Midbrain (tissue), 1 donor: Measurements from ENCODE around the gene FBXO8.
"Not testable (repeated sequence)": the region's sequence is repeated elsewhere in the genome, so short reads cannot be mapped to it uniquely, and the experiment has no call there.

Experiments used
- DNase-seq: peaks from one replicate; lab custom pipeline; 2025; lab: John Stamatoyannopoulos, UW

Gene FBXO8

DNA sequence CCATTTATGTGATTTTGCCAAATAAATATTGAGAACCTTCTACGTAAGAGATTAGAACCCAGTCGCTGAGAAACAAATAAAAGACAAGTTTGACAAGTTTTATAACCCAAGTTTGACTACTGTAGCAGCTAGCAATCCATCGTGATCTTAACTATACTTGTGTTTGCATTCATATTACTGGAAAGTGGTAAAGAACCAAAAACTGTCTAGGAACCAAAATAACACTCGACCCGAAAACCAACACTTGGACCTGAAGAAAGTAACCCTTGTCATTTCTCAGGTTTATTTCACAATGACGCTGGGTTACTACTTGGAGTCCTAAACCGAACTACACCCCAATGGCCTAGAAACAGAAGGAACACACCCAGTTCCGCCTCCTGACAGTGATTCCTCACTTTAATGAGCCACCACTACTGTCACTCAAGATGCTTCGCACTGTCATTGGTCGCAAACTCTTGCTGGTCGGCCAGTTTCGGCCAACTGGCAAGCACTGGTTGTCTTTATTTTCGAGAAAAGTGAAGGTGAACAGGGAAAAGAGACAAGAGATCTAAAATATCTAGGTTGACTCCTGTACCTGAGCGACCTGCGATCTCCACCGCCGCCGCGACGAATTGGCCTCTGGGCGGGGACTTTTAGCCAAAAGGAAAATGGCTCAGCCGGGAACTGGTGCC is 496 bp downstream of the FBXO8 start:
- peak; percentile 95 for DNase-seq

GRCh38 chr4:174281901-174282300 is 1.6 kb downstream of the FBXO8 start:
- no peak for DNase-seq

- no peak for DNase-seq
Measured at GRCh38 chr4:174281182-174281737, 2.2 kb downstream of the FBXO8 start.

DNA sequence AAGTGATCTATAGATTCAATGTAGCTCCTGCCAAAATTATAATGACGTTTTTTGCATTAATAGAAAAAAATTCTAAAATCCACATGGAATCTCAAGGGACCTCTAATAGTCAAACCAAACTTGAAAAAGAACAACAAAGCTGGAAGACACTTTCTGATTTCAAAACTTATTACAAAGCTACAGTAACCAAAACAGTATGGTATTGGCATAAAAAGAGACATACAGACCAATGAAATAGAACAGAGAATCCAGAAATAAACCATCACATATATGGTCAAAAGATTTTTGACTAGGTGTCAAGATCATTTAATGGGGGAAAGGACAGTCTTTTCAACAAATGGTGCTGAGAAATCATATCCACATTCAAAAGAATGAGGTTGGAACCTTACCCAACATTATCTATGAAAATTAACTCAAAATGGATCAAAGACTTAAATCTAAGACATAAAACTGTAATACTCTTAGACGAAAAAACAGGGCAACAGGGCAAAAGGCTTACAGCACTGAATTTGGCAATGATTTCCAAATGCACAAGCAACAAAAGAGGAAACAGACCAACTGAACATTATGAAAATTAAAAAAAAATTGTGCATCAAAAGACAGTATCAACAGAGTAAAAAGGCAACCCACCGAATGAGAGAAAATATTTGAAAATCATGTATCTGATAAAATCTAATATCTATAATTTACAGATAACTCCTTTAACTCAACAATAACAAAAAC is 3.9 kb downstream of the FBXO8 start:
- no peak for DNase-seq

DNA sequence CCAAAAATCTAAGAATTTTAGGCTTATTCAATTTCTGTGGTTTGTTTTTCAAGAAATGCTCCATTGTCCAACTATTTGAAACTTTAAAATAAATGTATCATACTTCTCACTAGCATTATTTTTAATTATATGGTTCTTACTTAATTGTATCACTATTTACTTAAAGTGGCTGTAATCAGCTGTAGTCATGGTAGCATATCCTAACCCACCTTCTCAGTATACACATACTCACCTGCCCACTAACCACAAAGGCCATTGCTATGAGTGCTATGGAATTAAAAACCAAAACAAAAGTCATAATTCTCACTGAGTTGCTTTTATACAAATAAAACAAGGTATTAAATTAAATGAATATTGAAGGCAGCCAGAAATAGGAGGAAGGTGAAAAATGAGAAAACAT is 5.0 kb downstream of the FBXO8 start:
- no peak for DNase-seq

DNA sequence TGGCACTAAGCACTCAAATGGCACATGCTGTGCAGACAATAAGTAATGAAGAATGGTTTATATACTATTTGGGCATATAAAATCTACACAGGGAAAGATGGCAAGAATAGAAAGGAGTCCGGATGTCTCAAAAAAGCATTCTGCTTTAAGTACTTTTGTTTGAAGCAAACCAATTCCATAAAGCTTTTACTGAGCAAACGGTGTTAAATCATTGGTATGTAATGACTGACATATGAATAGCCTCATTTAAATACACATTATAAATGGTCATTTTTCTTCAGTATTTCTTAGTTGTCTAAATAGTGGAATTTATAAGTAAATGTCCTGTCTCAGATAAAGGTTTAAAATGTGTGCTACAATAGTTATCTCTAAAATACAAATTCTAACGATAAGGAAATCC is 6.0 kb downstream of the FBXO8 start:
- no peak for DNase-seq

- DNase-seq: no peak
Measured at GRCh38 chr4:174275101-174275500, 8.4 kb downstream of the FBXO8 start.

- DNase-seq: no peak
Measured at GRCh38 chr4:174274436-174274835, 9.0 kb downstream of the FBXO8 start.

DNA sequence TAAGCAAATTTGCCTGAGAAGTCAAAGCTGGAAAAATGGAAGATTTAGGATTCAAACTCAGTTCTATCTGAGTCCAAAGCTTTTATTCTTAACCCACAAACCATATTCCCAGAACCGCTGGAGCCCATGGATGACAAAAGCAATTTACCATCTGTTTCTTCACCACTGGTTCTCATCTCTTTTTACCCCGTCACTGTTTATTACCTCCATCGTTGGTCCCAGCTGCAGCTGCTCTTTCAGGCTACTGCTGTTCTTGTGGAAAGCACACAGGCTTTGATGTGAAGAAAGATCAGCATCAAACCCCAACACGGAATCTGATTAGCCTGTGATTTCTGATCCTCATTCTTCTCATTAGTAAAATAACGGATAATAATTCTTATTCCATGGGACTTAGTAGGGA is 9.5 kb downstream of the FBXO8 start:
- no peak for DNase-seq

GRCh38 chr4:174266416-174266815 is 17.1 kb downstream of the FBXO8 start:
- DNase-seq: no peak

GRCh38 chr4:174265916-174266315 is 17.6 kb downstream of the FBXO8 start:
- DNase-seq: no peak

GRCh38 chr4:174263445-174263736 is 20.1 kb downstream of the FBXO8 start:
- no peak for DNase-seq

- no peak for DNase-seq
Measured at GRCh38 chr4:174262624-174263444, 20.6 kb downstream of the FBXO8 start.

GRCh38 chr4:174261432-174261831 is 22.0 kb downstream of the FBXO8 start:
- not testable (repeated sequence) for DNase-seq

DNA sequence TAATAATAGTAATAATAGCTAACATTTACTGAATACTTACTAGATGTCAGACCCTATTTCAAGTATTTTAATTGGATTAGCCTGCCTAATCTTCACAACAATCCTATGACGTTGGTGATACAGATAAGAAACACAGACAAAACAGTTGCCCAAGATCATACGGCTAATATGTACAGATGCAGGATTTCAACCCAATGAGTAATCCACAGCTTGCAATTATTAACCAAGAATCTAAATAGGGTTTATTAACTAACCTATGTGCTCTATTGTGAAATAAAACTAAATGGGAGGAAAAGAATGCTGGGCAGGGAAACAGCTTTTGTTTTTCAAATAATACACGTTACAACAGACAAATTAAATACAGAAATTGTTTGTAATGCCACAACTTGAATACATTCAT is 23.4 kb downstream of the FBXO8 start:
- DNase-seq: no peak

DNA sequence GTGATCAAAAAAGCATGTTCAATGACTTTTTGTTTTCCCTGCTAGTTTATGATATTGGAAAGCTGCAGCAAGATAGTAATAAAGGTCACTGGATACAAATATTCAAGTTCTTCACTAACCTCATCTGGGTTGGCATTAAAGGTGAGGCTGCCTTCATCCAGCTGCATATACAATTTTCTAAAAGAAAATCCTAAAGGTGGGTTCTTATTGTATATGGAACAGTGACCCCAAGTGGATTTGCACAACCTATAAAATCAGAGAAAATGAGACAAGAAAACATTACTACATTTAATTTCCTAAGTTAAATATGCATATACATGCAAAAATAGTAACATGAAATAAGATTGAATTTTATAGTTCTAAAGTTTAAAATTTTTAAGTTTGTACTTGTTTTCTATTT is 23.9 kb downstream of the FBXO8 start:
- DNase-seq: no peak

GRCh38 chr4:174256277-174256713 is 27.2 kb downstream of the FBXO8 start:
- DNase-seq: no peak

- no peak for DNase-seq
Measured at GRCh38 chr4:174255786-174256185, 27.7 kb downstream of the FBXO8 start.

DNA sequence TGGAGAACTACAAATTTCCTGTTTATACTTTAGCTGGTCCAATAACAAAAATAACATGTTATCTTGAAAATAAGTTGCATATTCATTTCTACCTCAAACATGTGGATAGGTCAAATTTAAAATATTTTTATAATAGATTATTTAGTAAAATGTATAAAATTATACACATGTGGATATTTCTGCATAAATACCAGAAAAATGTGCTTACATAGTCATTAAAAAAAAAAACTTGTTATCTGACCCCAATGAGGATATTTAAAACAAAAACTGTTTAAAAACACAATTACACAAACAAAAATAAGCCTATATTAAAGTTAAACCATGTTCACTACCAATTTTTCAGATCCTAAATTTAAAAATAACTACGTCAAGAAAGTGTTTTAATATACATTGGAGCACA is 28.1 kb downstream of the FBXO8 start:
- no peak for DNase-seq

- no peak for DNase-seq
Measured at GRCh38 chr4:174254613-174255012, 28.9 kb downstream of the FBXO8 start.

GRCh38 chr4:174252412-174252811 is 31.1 kb downstream of the FBXO8 start:
- no peak for DNase-seq

DNA sequence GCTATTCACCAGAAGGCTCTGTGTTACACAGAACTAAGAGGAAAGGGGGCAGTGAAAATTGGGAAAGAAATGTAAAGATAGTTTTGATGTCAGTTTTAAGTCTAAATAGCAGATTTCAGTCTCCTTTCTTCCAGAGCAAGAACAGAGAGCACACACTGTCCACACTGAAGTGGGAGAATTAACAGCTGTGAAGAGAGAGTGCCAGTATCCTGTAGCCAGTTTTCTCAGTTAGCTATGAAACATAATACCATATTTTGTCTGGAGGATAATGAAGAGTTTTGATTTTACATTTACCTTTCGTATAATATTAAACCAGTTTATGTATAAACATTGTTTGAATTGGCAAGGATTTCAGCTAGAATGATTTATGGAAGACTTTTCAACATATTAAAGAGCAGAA is 35.1 kb downstream of the FBXO8 start:
- no peak for DNase-seq

GRCh38 chr4:174245714-174246113 is 37.8 kb downstream of the FBXO8 start:
- DNase-seq: no peak
